GM20431 (cell line): ENCODE measurements around the gene MACROD2.
"Not testable (repeated sequence)": the region's sequence is repeated elsewhere in the genome, so short reads cannot be mapped to it uniquely, and the experiment has no call there.

Experiments used
- in situ Hi-C: fragments of 300-500 bp; cut with MseI, MboI; formaldehyde crosslinking; loops from one replicate; pipeline ENCODE4 v1.15.0; 2020; ENCODE audit warnings: low sequenced_read_pairs; ENCODE audit not compliant: unreplicated experiment

MACROD2 gene

GRCh38 chr20:13995086-13995665, at the start of gene MACROD2:
Gene MACROD2 (plus strand): TSS chr20:13995516.
- in situ Hi-C loops, result no loop called here

- in situ Hi-C loops, result no loop called here
Measured at GRCh38 chr20:13947719-13948118, 47.6 kb upstream of the MACROD2 start.

GRCh38 chr20:13953227-13953626, 42.1 kb upstream of the MACROD2 start:
- in situ Hi-C loops, result no loop called here

GRCh38 chr20:13960119-13960518, 35.2 kb upstream of the MACROD2 start:
- in situ Hi-C loops, result no loop called here

- in situ Hi-C loops, result no loop called here
Measured at GRCh38 chr20:13960525-13960924, 34.8 kb upstream of the MACROD2 start.

GRCh38 chr20:13984211-13984610, 11.1 kb upstream of the MACROD2 start:
- in situ Hi-C loops, result no loop called here

- in situ Hi-C loops, result no loop called here
Measured at GRCh38 chr20:13990465-13990864, 4.9 kb upstream of the MACROD2 start, which contains the start of gene SEL1L2. Gene SEL1L2 (minus strand): TSS chr20:13990614. CDS start chr20:13990534, 80 bp downstream.

- in situ Hi-C loops, result no loop called here
Measured at GRCh38 chr20:13991311-13991710, 4.0 kb upstream of the MACROD2 start.

- in situ Hi-C loops, result not testable (repeated sequence)
Measured at GRCh38 chr20:13991955-13992354, 3.4 kb upstream of the MACROD2 start.

- in situ Hi-C loops, result no loop called here
Measured at GRCh38 chr20:13995841-13996240, 525 bp downstream of the MACROD2 start.

- in situ Hi-C loops, result no loop called here
Measured at GRCh38 chr20:13996265-13996664, 949 bp downstream of the MACROD2 start.

GRCh38 chr20:14000917-14001316, 5.6 kb downstream of the MACROD2 start:
- in situ Hi-C loops, result no loop called here

- in situ Hi-C loops, result no loop called here
Measured at GRCh38 chr20:14005996-14006395, 10.7 kb downstream of the MACROD2 start.

- in situ Hi-C loops, result no loop called here
Measured at GRCh38 chr20:14009208-14009607, 13.9 kb downstream of the MACROD2 start.

- in situ Hi-C loops, result no loop called here
Measured at GRCh38 chr20:14012671-14013070, 17.4 kb downstream of the MACROD2 start.

- in situ Hi-C loops, result no loop called here
Measured at GRCh38 chr20:14030991-14031390, 35.7 kb downstream of the MACROD2 start.

GRCh38 chr20:14033310-14033709, 38.0 kb downstream of the MACROD2 start:
- in situ Hi-C loops, result no loop called here

- in situ Hi-C loops, result no loop called here
Measured at GRCh38 chr20:14036567-14036966, 41.3 kb downstream of the MACROD2 start.

- in situ Hi-C loops, result not testable (repeated sequence)
Measured at GRCh38 chr20:14044712-14045276, 49.5 kb downstream of the MACROD2 start.

GRCh38 chr20:14046534-14046933, 51.2 kb downstream of the MACROD2 start:
- in situ Hi-C loops, result no loop called here

- in situ Hi-C loops, result no loop called here
Measured at GRCh38 chr20:14049111-14049510, 53.8 kb downstream of the MACROD2 start.

GRCh38 chr20:14051454-14051853, 56.1 kb downstream of the MACROD2 start:
- in situ Hi-C loops, result loop anchor here (10.0 kb wide), 1 partner anchor 227 kb away; no protein-coding TSS in a partner anchor
